SIG-M5 (cell line): ENCODE measurements around the gene TMEM175.
"Not testable (repeated sequence)": the region's sequence is repeated elsewhere in the genome, so short reads cannot be mapped to it uniquely, and the experiment has no call there.

Experiments used
- DNase-seq: peaks from one replicate; lab custom pipeline; 2025; lab: John Stamatoyannopoulos, UW

Gene TMEM175

DNA sequence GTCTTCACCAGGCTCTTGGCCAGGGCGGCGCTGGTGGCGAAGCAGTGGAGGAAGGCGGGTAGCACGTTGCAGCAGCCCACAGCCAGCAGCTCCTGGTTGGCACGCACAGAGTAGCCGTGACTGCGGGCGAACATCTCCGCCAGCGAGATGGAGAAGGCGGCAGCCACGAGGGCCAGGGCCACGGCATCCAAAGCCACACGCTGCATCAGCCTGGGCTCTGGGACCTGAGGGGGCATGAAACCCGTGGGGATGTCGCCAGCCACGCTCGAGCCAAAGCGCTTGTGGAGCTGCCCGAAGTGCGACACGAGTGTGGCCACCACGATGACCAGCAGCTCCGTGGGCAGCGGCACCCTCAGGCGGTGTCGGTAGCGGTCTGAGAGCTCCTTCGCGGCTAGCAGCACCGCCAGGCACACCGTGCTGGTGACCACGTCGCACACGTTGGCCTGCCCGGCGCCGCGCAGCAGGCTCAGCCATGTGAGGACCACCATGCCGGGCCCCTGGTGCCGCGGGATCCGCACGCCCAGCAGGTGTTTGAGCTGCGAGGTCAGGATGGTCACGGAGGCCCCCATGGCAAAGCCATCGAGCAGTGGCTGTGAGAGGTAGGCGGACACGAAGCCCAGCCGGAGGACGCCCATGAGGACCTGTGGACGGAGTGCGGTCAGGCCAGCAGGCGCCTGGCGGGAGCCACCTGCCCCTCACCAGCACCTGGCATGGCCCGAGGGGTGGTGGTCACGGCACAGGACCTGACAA, 57.6 kb downstream of the TMEM175 start:
- no peak for DNase-seq

DNA sequence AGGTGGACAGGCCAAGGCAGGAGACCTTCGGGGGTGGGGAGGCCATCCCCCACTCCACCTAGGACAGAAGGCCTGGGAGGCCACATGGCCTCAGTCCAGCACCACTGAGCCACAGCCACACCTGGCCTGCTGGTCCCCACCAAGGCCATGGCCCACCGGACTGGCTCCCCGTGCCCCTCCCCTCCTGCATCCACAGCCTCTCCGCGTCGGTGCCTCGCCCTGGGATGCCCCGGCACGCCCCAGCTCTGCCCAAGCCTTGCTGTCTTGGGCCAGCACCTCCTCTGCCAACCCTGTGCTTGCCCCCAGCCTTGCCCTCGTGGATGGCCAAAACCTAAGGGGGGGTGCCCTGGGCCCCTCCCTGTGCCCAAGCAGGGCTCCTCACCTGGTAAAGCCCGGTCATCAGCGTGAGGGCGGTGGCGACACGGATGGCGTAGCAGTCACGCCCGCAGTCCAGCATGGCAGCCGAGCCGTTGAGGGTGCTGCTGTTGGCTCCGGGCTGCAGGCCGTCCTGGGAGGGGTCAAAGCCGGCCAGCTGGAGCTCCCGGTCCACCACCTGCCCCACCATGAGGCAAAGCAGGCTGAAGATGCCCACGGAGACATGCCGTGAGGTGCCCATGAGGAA, 58.6 kb downstream of the TMEM175 start:
- no peak for DNase-seq

DNA sequence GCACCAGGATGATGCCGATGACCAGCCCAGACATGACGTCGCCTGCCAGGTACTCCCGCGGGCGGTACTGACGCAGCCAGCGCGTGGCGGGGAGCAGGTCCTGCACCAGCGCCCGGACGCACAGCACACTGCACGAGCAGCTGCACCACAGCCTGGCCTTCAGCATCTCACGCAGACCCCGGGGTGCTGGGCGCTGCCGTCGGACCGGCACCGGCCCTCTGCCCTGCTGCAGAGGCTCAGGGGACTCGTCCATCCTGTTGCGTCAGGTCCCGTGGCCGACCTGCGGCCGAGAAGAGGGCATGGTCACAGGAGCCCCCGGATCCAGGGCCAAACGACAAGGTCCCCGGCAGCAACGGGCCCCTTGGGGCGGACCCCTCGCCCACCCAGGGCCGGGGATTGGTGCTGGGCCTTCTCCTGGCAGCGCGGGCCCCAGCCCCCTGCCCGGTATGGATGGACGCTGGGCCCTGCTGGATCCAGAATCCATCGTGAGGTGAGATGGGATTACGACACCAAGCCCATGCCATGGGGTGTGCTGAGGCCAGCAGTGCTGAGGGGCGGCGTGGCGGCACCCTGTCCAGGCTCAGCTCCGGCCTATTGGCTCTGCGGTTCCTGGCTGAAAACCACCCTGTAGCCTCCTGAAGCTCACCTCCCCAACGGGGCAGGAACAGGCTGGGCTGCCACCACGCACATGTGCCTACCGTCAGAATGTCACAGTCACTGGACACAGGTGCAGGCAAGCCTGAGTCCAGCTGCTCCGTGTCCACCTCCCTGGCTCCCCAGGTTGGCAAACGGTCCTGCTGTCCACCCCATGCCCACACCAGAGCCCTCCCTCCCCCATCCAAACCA, 59.4 kb downstream of the TMEM175 start:
- no peak for DNase-seq

DNA sequence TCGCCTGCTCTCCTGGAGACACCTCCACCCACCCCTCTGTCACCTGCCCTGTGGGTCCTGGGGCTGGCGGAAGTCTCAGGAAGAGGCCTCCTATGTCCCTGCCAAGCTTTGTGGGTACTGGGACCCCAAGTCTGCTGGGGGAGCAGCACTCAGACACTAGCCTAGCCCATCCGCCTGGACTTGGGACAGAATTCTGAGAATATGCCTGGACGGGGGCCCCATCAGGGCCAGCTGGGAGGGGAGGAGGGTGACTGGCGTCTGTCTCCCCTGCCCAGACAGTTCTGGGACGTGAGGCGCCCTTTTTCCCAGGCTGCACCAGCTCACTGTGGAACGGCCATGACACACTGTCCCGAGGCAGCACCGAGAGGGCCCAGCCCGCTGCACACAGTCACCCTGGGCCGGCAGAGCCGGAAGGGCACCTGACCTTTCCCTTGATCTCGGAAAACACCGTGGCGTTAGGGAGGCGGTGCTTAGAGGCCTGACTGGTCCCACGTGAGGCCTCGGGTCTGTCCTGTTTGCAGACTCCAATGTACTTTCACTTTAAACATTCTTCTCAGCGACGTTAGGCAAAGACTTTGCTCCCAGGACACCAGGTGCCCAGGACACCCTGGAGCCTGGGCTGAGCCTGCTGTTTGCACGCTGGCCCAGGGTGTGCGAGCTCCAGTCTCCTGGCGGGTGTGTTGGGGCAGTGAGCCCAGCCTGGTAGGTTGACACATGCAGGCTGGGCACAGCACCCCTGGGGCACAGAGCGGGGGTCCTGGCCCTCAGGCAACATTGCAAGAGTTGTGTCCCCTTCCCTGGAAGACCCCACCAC, 60.2 kb downstream of the TMEM175 start:
- DNase-seq = no peak

DNA sequence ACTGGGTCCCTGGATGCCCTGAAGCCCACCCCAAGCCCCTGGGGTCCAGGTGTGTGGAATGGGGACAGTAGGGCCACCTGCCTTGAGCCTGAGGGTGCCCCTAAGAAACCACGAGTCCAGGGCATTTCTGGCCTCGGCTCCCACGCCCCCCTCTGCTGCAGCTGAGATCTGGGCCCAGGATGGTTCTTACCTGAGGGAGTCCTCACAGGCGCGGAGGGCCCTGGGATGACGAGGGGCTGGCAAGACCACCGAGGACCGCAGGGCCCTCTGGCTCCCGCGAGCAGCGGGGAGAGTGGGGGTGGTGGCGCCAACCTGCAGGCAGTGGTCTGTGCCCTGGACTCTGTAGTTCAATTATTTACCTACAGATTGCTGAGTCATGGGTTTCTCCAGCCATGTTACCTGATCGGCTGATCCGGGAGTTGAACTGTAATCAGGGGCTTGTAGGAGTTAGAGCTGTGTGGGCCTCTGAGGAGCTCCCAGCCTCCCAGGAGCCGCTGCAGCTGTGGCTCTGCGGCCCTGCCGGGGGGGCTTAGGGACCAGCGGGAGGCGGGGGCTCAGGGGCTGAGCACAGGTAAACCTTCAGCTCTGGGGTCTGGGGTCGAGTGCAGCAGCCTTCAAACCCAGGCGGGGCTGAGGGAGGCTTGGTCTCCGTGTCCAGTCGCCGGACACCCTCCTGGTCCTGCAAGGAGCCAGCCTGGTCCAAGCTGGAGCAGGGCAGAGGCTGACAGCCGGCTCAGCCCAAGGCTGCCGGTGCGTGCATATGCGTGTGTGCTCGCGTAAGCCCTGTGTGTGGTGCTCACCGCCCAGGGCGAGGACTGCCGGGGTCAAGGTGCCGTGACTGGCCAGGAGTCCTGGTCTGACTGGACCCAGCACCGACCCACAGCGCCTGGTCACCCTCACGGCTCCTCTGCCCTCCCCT, 61.1 kb downstream of the TMEM175 start, which contains the start of gene SLC26A1:
SLC26A1 (minus strand) TSS at position 294 of the 919 bp plus-strand sequence. CDS start 1,701 bp downstream, outside the sequence.
- no peak for DNase-seq

DNA sequence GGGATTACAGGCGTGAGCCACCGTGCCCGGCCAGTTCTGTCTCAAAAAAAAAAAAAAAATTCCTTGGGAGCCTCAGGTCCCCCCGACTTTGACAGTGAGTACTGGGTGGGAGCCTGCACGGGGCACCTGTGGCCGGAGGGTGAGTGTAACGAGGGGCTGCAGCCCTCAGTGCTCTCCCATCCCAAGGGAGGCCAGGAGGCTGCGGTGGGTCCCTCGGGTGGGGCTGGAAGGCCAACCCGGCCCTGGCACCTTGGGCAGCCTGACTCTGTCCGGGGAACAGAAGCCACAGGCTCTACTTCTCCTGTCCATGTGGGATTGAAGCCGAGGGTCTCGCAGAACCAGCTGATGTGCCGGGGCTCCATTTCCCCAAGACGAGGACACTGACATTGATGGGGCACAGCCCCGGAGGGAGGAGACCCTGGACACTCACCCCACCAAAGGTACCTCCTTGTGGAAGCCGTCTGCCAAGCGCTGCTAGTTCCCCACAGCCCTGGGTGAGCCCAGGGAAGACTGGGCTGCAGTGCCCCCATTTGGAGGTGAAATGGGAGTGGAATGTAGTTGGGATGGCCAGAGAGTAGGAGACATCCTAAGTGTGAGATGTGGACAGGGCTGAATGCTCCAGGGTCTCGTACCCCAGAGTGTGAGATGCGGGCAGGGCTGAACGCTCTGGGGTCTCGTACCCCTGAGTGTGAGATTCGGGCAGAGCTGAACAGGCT, 63.2 kb downstream of the TMEM175 start:
- DNase-seq = no peak

DNA sequence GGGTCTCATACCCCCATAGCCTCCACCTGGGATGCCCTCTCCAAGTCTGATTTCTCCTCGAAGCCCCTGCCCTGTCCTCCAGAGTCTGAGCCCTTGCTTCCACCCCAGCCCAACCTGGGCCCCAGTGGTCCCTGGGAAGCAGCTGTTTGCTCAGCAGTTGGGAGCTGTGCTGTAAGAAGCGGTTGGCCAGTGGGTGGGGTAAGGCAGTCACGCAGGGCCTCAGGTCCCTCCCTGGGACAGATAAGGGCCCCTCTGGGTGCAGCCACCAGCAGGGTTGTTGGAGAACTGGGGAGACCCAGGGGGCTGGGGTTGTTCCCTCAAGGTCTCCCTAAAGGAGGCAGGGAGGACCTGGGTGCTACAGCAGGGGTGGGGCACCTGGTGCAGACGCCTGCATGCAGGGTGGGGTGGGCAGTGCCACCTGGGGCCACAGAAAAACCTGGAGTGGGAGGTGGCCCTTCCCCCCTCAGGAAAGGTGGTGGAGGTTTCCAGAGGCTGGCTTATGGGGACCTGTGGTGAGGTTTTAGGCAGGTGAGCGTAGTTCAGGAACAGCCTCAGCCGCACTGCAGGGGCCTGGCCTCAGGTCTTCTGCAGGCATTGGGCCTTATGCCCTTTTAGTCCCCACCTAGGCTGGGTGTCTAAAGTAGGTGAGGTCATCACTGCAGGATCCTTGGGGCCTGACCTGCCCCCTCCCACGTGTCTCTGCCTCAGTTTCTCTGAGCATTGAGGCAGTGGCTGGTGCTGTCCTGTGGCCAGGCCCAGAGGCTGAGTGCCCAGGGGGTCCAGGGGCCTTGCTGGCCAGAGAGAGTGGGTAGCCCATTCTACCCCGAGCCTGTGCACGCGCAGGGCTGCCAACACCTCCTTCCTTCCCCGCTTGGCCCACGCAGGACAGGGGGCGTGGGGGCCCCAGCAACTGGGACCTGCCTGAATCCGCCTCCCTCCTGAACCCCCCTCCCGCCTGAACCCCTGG, 64.1 kb downstream of the TMEM175 start:
- no peak for DNase-seq

DNA sequence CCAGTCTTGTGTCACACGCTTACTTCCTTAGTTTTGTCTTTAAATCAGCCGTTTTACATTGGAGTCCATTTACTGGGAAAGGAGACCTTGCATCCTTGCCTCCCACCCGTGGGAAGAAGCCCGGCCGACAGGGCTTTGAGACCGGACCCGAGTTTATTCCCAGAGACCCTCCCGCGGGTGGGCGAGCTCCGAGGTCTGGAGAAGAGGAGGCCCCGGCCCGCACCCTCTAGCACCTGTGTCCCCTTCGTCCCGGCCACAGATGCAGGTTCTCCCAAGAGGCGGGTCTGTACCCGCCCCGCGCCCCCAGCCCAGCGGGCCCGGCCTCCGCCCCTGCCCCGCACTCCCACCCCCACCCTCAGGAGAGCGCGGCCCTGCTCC, 64.7 kb downstream of the TMEM175 start:
- DNase-seq = no peak

DNA sequence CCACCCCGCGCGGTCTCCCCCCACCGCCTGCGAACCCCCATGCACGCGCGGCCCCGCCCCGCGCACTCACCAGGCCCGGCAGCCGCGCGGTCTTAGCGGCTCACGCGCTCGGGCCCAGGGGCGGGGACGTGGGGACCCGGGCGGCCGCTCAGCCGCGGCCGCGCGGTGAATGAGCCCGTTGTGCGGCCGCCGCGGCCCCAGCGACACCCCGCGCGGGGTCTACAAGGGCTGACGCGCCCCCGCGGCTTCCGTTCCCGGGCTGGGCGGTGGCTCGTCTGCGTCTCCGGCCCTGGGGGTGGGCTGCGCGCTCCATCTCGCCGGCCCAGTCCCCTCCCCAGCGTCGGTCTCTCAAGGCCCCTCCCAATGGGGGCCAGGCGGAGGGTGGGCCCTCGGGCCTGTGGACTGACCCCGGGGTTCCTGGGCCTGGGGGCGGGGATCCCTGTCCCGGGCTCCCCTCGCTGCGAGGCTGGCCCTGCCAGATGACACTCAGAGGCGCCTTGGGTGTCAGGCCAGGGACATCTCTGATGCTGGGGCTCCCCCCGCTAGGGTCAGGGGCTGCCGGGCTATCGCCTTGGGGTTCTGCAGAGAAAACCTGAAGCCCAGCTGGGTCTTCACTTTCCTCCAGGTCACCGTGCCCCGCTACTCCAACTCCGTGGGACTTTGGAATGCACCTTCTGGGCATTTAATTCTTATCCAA, 65.3 kb downstream of the TMEM175 start:
- no peak for DNase-seq

DNA sequence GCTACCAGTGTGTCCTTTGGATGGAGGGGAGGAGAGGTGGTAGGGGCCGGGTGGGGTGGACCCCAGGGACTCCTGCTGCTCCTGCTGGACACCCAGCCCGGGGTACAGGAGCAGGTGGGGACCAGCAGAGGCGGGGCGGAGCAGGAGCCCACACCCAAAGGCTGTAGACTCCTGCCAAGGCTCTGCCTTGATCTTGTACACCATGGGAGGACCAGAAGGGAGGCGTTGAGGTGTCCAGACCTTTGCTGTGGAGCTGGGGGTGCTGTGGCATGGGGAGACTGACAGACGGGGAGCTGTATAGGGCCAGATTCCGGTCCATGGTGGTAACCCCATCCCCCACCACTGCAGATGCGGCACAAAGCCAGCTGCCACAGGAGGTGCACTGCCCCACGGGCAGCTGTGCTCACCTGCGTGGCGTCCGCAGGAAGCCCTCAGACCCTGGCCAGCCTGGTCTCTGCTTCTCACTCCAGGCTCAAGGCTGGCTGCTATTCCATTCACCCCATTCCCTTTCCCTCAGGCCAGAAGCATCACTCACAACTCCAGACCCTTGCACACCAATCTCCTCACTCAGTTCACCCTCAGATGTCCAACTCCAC, 65.9 kb downstream of the TMEM175 start:
- DNase-seq = no peak

DNA sequence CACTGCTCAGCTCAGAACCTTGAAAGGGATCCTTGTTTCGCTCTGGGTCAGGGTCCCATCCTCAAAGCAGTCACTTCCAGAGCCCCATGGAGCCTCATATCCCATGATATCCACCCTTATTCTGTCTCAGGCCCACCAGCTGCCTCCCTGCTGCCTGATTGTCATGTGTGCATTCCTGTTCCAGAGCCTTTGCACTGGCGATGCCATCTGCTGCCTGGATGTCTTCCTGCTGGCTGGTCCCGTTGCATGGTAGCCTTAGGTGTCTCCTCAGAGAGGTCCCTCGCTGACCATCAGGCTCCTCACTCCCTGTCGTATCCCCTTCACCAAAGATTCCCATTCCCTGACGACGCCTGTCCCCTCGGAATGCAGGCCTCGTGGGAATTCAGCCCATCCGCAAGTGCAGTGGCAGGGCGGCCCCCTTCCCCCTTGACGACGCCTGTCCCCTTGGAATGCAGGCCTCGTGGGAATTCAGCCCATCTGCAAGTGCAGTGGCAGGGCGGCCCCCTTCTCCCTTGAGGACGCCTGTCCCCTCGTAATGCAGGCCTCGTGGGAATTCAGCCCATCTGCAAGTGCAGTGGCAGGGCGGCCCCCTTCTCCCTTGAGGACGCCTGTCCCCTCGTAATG, 67.1 kb downstream of the TMEM175 start:
- DNase-seq = not testable (repeated sequence)

DNA sequence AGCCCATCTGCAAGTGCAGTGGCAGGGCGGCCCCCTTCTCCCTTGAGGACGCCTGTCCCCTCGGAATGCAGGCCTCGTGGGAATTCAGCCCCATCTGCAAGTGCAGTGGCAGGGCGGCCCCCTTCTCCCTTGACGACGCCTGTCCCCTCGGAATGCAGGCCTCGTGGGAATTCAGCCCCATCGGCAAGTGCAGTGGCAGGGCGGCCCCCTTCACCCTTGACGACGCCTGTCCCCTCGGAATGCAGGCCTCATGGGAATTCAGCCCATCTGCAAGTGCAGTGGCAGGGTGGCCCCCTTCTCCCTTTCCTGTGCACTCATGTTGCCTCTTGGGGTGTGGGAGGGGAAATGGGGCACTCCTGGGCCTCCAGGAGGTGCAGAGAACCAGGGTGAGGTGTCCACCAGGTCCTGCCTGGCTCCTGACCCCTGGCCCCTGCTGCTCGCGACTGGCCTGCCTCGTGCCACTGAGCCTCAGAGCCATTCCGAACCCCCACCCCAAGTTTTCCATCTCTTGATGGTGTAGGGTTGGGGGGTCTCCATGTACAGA, 67.7 kb downstream of the TMEM175 start:
- no peak for DNase-seq

DNA sequence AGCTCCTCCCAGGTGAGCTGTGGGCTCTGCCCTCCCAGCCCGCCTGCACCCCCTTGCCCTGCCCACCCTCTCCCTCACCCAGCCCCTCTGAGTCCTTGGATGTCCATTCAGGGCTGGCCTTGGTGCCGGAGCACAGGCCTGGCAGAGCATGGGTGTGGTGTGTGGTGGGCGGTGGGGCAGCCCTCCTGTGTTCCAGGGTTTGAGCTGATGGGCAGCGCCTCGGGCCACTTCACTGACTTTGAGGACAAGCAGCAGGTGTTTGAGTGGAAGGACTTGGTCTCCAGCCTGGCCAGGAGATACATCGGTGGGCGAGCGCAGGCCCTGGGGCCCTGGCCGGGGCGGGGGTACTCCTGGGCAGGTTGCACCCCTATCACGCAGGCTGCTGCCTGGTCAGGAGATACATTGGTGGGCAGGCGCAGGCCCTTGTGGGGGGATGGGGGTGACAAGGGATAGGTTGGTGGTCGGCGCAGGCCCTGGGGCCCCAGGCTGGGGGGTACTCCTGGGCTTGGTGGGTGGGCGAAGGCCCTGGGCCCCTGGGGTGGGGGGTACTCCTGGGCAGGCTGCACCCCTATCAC, 68.5 kb downstream of the TMEM175 start:
- no peak for DNase-seq

DNA sequence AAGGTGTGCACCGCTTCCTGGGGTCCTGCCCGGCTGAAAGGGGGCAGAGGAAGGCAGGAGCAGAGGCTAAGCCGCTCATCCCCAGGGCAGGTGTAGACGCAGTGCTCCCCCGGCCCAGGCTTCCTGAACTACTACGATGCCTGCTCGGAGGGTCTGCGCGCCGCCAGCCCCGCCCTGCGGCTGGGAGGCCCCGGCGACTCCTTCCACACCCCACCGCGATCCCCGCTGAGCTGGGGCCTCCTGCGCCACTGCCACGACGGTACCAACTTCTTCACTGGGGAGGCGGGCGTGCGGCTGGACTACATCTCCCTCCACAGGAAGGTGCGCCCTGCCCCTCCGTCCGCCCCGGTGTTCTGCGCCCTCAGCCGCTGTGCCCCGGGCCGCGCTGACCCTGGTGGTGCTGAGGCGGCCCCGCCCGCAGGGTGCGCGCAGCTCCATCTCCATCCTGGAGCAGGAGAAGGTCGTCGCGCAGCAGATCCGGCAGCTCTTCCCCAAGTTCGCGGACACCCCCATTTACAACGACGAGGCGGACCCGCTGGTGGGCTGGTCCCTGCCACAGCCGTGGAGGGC, 69.4 kb downstream of the TMEM175 start:
- no peak for DNase-seq

DNA sequence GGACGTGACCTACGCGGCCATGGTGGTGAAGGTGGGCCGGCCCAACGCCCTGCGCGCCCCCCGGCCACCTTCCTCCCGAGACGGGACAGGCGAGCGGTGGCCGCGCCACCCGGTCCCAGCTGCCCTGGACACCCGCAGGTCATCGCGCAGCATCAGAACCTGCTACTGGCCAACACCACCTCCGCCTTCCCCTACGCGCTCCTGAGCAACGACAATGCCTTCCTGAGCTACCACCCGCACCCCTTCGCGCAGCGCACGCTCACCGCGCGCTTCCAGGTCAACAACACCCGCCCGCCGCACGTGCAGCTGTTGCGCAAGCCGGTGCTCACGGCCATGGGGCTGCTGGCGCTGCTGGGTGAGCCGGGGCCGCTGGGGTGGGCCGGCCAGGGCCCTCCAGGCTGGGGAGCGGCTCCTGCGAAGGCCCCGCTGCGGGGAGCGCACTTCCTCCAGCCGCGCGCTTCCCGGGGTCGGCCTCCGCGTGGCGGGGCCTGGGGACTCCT, 69.9 kb downstream of the TMEM175 start:
- no peak for DNase-seq

DNA sequence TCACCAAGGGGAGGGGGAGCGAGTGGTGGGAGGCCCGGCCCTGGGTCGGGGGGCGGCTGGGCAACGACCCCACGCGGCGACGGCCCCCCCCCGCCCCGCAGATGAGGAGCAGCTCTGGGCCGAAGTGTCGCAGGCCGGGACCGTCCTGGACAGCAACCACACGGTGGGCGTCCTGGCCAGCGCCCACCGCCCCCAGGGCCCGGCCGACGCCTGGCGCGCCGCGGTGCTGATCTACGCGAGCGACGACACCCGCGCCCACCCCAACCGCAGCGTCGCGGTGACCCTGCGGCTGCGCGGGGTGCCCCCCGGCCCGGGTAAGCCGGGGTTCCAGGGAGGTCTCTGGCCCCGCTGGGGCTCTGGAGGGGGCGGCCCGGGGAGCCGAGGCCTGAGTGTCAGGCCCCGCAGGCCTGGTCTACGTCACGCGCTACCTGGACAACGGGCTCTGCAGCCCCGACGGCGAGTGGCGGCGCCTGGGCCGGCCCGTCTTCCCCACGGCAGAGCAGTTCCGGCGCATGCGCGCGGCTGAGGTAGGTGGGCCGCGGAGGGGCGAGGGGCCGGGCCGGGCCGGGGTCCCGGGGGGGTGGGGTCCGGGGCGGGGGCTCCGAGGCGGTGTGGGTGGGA, 70.5 kb downstream of the TMEM175 start:
- DNase-seq = no peak
